Upper lobe of right lung (tissue), 1 donor: ENCODE data around the gene ICOSLG. TPM values are rescaled to one million over a fixed set of nuclear protein-coding genes. Genes with fewer than 3 reads are reported as not detected.
"Not testable (repeated sequence)": the region's sequence is repeated elsewhere in the genome, so short reads cannot be mapped to it uniquely, and the experiment has no call there.

ENCODE experiments used
- ATAC-seq: fragments of 200-7000 bp; cut with Tn5 transposase; one replicate; pipeline ENCODE4 v1.9.1; 2020; ENCODE audit warnings: mild to moderate bottlenecking, moderate library complexity
- DNase-seq: peaks from one replicate; pipeline ENCODE4 v3.0.0-alpha.2; 2020
- H3K27ac ChIP-seq: fragments of 200-600 bp; one replicate; pipeline ENCODE4 v1.8.0; 2022
- H3K27me3 ChIP-seq: fragments of 200-600 bp; one replicate; pipeline ENCODE4 v1.8.0; 2022; ENCODE audit warnings: mild to moderate bottlenecking
- H3K36me3 ChIP-seq: fragments of 200-600 bp; one replicate; pipeline ENCODE4 v1.8.0; 2022
- H3K4me1 ChIP-seq: fragments of 200-600 bp; one replicate; pipeline ENCODE4 v1.8.0; 2022
- H3K4me3 ChIP-seq: fragments of 200-600 bp; one replicate; pipeline ENCODE4 v1.8.0; 2022; ENCODE audit warnings: mild to moderate bottlenecking
- H3K9me3 ChIP-seq: fragments of 200-600 bp; one replicate; pipeline ENCODE4 v1.8.0; 2022
- intact Hi-C: fragments of 100-400 bp; cut with DNase I; formaldehyde crosslinking; loops from one replicate; pipeline ENCODE4 v1.11.0; 2022
- long read RNA-seq: library from polyadenylated mRNA; unstranded; transcript quantifications from one replicate; pipeline ENCODE4 v2.0.0, GENCODE V29; 2021
- total RNA-seq: library from RNA; stranded (reverse); fragmentation: NEBNext Ultra II Directional; extraction: Animal tissue kit (Norgen Biotek cat#: 25700); gene quantifications from one replicate; pipeline ENCODE4 v1.2.1, GENCODE V29; 2021
- TF ChIP-seq, protein P1 (sequence below): fragments of 200-600 bp; IDR thresholded peaks from one replicate; pipeline ENCODE4 v1.8.0; 2022; ENCODE audit warnings: antibody characterized with exemption
- donor health status: DM: no; HTN: yes; CAD: no; lungs with severe emphysema.

The ICOSLG gene, protein sequence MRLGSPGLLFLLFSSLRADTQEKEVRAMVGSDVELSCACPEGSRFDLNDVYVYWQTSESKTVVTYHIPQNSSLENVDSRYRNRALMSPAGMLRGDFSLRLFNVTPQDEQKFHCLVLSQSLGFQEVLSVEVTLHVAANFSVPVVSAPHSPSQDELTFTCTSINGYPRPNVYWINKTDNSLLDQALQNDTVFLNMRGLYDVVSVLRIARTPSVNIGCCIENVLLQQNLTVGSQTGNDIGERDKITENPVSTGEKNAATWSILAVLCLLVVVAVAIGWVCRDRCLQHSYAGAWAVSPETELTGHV
- total RNA-seq, result 11.3 TPM
- long read RNA-seq, full-length matches to known transcripts, result 17 of 28 reads
- long read RNA-seq, partial matches to known transcripts, result 8 of 28 reads
- long read RNA-seq, other reads (novel, unspliced or antisense), result 3 of 28 reads

GRCh38 chr21:44240842-44241241 lies at the start of gene ICOSLG:
Gene ICOSLG, minus strand, starts transcription at chr21:44240943. Its CDS starts 126 bp downstream, at chr21:44240817.
- H3K27me3 ChIP-seq, H3K9me3 ChIP-seq, DNase-seq, H3K4me1 ChIP-seq, H3K36me3 ChIP-seq, H3K4me3 ChIP-seq, H3K27ac ChIP-seq, intact Hi-C loops: not testable (repeated sequence)
- peak; percentile 91 for ATAC-seq

DNA sequence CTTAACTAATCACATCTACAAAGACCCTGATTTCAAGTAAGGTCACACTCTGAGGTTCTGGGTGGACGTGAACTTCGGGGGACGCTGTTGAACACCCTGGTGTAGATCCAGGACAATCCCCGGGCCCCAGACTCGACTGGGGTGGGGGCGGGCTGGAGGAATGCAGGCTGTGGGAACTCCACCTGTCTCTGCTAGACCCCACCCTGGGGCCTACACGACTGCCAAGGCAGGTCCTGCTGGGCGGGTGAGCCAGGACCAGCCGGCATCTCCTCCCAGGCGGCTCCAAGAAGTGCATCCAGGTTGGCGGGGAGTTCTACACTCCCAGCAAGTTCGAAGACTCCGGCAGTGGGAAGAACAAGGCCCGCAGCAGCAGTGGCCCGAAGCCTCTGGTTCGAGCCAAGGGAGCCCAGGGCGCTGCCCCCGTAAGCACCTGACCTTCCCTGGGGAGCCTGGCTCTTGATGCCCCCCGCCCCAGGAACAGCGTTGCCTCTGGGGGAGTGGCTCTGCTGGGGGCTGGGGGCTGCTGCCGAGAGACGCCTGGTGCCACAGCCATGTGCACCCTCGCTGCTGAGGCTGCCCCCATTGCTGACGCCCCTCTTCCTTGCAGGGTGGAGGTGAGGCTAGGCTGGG lies 48.8 kb upstream of the ICOSLG start:
- H3K27me3 ChIP-seq, result peaks cover 19% of the 10 kb centered on the region
- intact Hi-C loops, result no loop called here
- TF ChIP-seq, protein P1, sequence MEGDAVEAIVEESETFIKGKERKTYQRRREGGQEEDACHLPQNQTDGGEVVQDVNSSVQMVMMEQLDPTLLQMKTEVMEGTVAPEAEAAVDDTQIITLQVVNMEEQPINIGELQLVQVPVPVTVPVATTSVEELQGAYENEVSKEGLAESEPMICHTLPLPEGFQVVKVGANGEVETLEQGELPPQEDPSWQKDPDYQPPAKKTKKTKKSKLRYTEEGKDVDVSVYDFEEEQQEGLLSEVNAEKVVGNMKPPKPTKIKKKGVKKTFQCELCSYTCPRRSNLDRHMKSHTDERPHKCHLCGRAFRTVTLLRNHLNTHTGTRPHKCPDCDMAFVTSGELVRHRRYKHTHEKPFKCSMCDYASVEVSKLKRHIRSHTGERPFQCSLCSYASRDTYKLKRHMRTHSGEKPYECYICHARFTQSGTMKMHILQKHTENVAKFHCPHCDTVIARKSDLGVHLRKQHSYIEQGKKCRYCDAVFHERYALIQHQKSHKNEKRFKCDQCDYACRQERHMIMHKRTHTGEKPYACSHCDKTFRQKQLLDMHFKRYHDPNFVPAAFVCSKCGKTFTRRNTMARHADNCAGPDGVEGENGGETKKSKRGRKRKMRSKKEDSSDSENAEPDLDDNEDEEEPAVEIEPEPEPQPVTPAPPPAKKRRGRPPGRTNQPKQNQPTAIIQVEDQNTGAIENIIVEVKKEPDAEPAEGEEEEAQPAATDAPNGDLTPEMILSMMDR, result no peak
- H3K4me3 ChIP-seq, result no peak overlapping the region
- no peaks in the 10 kb centered on the region for H3K9me3 ChIP-seq
- H3K4me1 ChIP-seq, result no peaks in the 10 kb centered on the region
- no peaks in the 10 kb centered on the region for H3K36me3 ChIP-seq
- H3K27ac ChIP-seq, result no peak overlapping the region
- ATAC-seq, result no peak
- no peak for DNase-seq

DNA sequence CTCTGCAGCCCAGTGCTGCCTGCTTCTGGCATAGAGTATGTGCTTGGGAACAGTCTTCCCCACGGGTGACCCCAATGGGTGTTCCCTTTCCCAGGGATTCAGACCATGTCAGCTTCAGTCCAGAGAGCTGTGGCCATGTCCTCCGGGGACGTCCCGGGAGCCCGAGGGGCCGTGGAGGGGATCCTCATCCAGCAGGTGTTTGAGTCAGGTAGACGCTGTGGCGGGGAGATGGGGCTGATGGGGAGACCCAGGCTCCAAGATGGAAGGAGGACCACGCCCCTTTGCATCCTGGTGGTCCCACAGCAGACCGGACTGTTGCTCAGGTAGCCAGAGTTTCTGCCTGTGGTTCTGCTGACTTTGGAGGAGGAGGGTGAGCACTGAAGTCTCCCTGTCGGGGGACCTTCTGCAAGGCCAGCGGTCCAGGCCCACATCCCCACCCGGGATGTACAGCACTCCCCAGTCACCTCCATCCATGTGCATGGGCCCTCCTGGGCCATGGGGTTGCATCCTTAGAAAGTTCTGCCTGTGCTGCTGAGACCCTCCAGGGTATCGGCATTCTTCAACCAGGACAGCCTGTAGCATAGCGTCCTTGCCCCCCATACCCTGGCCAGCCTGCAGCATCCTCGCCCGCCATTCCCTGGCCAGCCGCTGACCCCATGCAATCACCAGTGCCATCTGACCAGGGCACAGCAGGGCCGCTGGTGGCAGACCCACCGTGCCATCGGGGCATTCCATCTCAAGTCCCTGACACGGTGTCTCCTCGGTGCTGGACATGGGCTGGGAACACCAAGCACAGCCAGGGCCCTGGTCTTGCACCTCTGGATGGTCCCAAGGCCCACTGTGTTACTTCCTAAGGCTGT lies 47.7 kb upstream of the ICOSLG start:
- H3K9me3 ChIP-seq, result no peaks in the 10 kb centered on the region
- no peaks in the 10 kb centered on the region for H3K4me1 ChIP-seq
- H3K27me3 ChIP-seq, result peaks cover 19% of the 10 kb centered on the region
- H3K36me3 ChIP-seq, result no peaks in the 10 kb centered on the region
- TF ChIP-seq, protein P1, result no peak
- intact Hi-C loops, result no loop called here
- no peak for ATAC-seq
- H3K4me3 ChIP-seq, result no peak overlapping the region
- no peak overlapping the region for H3K27ac ChIP-seq
- DNase-seq, result no peak

GRCh38 chr21:44286716-44287632 lies 46.2 kb upstream of the ICOSLG start:
- Histone ChIP-seq H3K4me1 (no peaks in the 10 kb centered on the region), H3K4me3 (no peak overlapping the region), H3K9me3 (no peaks in the 10 kb centered on the region), H3K36me3 (no peaks in the 10 kb centered on the region), H3K27ac (no peak overlapping the region), H3K27me3 (peaks cover 19% of the 10 kb centered on the region)
- DNase-seq (no peak), ATAC-seq (no peak)
- intact Hi-C loops, result no loop called here
- TF ChIP-seq, protein P1, result no peak

GRCh38 chr21:44286086-44286715 lies 45.5 kb upstream of the ICOSLG start:
- intact Hi-C loops, result no loop called here
- ATAC-seq, result no peak

More at GRCh38 chr21:44286086-44286715, 45.5 kb upstream of the ICOSLG start:
- no peak overlapping the region for H3K4me3 ChIP-seq
- H3K27me3 ChIP-seq, result peaks cover 19% of the 10 kb centered on the region
- no peak overlapping the region for H3K27ac ChIP-seq
- no peaks in the 10 kb centered on the region for H3K9me3 ChIP-seq
- TF ChIP-seq, protein P1, result no peak
- no peaks in the 10 kb centered on the region for H3K36me3 ChIP-seq
- no peaks in the 10 kb centered on the region for H3K4me1 ChIP-seq
- DNase-seq, result no peak
